Measurements from ENCODE around the gene ENPEP.
A peak's percentile ranks its signal among the peaks of the same experiment; 100 is the strongest.

ENPEP gene

DNA sequence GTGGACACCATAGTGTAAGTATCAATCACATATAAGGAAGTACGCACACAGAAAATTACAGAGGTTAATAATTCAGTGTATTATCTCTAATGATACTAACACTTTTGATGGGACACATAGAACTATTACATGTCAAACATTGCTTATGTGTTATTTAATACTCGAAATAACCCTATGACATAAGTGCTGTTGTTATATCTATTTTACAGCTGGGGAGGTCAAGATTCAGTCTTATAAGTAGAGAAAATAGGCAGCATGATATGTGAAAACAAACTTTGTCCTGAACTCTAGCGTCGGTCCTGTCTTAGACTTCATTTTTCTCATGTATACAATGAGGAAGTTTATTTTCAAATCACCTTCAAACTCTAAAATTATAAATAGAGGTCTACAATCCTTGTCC, 23.2 kb downstream of the ENPEP start:
- no peak overlapping the region for H3K4me3 ChIP-seq (ENCODE audit: low read depth, low read length)
- TF ChIP-seq, protein P1, sequence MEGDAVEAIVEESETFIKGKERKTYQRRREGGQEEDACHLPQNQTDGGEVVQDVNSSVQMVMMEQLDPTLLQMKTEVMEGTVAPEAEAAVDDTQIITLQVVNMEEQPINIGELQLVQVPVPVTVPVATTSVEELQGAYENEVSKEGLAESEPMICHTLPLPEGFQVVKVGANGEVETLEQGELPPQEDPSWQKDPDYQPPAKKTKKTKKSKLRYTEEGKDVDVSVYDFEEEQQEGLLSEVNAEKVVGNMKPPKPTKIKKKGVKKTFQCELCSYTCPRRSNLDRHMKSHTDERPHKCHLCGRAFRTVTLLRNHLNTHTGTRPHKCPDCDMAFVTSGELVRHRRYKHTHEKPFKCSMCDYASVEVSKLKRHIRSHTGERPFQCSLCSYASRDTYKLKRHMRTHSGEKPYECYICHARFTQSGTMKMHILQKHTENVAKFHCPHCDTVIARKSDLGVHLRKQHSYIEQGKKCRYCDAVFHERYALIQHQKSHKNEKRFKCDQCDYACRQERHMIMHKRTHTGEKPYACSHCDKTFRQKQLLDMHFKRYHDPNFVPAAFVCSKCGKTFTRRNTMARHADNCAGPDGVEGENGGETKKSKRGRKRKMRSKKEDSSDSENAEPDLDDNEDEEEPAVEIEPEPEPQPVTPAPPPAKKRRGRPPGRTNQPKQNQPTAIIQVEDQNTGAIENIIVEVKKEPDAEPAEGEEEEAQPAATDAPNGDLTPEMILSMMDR (IDR thresholded peaks at IDR 0.05; ENCODE audit: insufficient read depth, low read depth, low read length, missing control alignments): no peak
- no peak for DNase-seq (ENCODE audit: low read depth)

DNA sequence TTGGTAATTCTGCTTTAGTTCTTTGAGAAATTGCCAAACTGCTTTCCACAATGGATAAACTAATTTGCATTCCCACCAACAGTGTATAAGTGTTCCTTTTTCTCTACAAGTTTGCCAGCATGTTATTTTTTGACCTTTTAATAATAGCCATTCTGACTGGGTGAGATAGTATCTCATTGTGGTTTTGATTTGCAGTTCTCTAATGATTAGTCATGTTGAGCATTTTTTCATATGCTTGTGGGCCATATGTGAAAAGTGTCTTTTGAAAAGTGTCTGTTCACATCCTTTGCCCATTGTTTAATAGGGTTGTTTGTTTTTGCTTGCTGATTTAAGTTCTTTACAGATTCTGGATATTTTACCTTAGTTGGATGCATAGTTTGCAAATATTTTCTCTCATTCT, 25.9 kb downstream of the ENPEP start:
- TF ChIP-seq, protein P1 (IDR thresholded peaks at IDR 0.05; ENCODE audit: insufficient read depth, low read depth, low read length, missing control alignments): no peak
- no peak overlapping the region for H3K4me3 ChIP-seq (ENCODE audit: low read depth, low read length)
- no peak for DNase-seq (ENCODE audit: low read depth)

DNA sequence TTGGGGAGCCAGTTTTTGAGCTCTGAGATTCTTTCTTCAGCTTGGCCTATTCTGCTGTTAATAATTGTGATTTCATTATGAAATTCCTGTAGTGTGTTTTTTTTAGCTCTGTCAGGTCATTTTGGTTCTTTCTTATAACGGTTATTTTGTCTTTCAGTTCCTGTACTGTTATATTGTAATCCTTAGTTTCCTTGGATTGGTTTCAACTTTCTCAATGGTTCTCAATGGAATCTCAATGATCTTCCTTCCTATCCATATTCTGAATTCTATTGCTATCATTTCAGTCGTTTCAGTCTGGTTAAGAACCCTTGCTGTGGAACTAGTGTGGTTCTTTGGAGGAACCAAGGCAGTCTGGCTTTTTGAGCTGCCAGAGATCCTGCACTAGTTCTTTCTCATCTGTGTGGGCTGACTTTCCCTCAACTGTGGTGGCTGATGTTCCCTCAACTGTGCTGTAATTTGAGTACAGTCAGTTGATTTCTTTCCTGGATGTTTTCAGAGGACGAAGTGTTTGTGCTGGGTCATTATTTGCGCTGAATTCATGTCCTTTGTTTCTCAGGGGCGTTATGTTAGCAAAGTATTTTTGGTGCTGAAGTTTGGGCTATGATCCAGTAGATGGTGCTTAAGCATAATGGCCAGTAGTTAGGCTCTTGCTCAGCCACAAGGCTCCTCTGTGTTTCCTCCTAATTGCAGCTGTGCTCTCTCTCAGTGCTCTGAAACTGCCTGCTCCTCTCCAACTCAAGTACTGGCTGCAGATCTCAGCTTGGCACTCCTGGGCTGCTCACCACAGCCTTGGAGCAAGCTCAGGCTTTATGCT, 27.5 kb downstream of the ENPEP start:
- peak; percentile 22 for DNase-seq (ENCODE audit: low read depth)
- H3K4me3 ChIP-seq (ENCODE audit: low read depth, low read length): no peak overlapping the region
- TF ChIP-seq, protein P1 (IDR thresholded peaks at IDR 0.05; ENCODE audit: insufficient read depth, low read depth, low read length, missing control alignments): no peak

DNA sequence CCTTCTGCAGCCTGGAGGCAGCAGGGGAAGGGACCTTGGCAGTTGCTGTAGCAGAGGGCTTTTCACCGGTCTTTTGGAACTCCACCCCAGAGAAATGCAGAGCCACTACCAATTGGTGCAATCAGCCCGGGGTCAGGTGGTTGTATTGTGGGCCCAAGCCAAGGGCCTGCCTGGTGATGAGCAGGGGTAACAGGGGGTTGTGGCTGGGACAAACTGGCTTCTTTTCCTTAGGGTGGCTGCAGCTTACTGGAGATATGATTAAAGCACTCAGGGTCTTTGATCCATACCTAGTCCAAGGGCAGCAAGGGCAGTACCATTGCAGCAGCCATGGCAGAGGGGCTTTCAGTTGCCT, 28.1 kb downstream of the ENPEP start:
- TF ChIP-seq, protein P1 (IDR thresholded peaks at IDR 0.05; ENCODE audit: insufficient read depth, low read depth, low read length, missing control alignments): no peak
- no peak for DNase-seq (ENCODE audit: low read depth)
- H3K4me3 ChIP-seq (ENCODE audit: low read depth, low read length): no peak overlapping the region

DNA sequence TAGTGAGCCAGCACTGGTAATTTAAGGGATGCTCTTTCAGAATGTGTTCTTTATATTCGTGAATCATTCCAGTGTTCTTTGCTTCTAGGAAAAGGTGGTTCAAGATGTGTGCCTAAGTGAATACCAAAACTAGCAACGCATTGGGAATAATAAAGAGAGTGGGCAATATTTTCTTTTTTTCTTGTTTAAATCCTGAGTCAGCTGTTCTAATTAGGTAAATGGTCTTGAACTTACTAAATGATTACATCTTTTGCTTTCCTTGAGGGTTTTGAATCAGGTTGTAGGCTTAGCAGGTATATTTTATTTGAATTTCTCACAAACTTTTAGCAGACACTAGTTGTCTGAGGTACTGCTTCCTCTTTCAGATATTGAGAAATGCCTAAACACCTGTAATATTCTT, 29.5 kb downstream of the ENPEP start:
- no peak for DNase-seq (ENCODE audit: low read depth)
- no peak overlapping the region for H3K4me3 ChIP-seq (ENCODE audit: low read depth, low read length)
- TF ChIP-seq, protein P1 (IDR thresholded peaks at IDR 0.05; ENCODE audit: insufficient read depth, low read depth, low read length, missing control alignments): no peak

DNA sequence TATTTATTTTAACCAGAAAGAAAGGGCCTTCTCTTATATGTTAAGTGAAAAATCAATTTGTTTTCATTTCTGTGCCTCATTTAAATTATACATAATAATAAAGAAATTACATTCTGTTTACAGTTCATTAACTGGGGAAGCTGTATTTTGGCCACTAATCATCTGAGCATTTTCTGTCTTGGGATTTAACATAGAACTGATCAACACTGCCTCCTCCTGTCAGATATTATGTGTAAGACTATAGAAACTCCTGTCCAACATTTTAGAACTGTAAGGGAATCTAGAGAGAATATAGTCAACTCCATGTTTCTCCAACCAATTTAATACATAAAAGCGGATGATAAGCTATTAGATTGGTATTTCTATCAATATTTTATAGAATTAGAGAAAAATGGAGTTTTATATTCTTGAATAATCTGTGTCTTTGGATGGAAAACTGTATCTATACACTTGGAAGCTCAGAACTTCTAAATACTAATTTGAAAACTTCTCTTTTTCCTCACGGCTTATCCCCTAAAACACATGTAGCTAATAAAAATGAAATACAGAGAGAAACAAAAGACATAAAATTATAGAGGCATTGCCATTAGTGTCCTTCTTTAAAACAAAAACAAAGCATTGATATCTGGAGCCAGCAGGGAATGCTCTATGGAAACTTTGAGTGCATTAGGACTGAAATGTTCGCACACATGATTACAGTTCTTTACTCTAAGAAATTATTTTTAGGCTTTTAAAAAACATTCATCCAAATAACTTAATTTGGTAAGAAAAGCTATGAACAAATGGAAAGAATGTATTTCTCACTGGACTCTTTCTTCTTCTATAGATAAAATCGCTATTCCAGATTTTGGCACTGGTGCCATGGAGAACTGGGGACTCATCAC, 33.1 kb downstream of the ENPEP start:
- no peak overlapping the region for H3K4me3 ChIP-seq (ENCODE audit: low read depth, low read length)
- peak; percentile 41 for DNase-seq (ENCODE audit: low read depth)
- TF ChIP-seq, protein P1 (IDR thresholded peaks at IDR 0.05; ENCODE audit: insufficient read depth, low read depth, low read length, missing control alignments): no peak

Data from GM12865 (cell line).